Keratinocyte (primary cell): ENCODE data around the gene PIK3IP1. TPM values are rescaled to one million over a fixed set of nuclear protein-coding genes. Genes with fewer than 3 reads are reported as not detected.

Source experiments
- DNase-seq: peaks from one replicate; pipeline ENCODE4 v3.0.0-alpha.2; 2011; ENCODE audit warnings: low read depth, missing footprints, low spot score
- FAIRE-seq: peaks from 2 replicates; lab custom pipeline; 2011; peaks lifted over from hg19 to GRCh38; lab: Jason Lieb, UNC
- H2AFZ ChIP-seq: 2 replicates; pipeline ENCODE4 v1.6.0; 2012; ENCODE audit warnings: low read length, control low read depth, inconsistent platforms; ENCODE audit not compliant: control insufficient read depth
- H3K27ac ChIP-seq: 2 replicates; pipeline ENCODE4 v1.5.1; 2011; ENCODE audit warnings: low read length; ENCODE audit not compliant: control insufficient read depth, insufficient read depth
- H3K27me3 ChIP-seq: 3 replicates; pipeline ENCODE4 v1.6.0; 2011; ENCODE audit warnings: low read length; ENCODE audit not compliant: control insufficient read depth, insufficient read depth; ENCODE audit errors: extremely low read depth
- H3K36me3 ChIP-seq, 2 experiments: 2 replicates in 1 of 2; 3 replicates in 1 of 2; pipeline ENCODE4 v1.5.1; 2011; ENCODE audit warnings: low read length in 2 of 2, mild to moderate bottlenecking in 1 of 2; ENCODE audit not compliant: control insufficient read depth in 2 of 2, insufficient read depth in 2 of 2; ENCODE audit errors: extremely low read depth in 1 of 2
- H3K4me1 ChIP-seq: 3 replicates; pipeline ENCODE4 v1.5.1; 2011; ENCODE audit warnings: low read length; ENCODE audit not compliant: control insufficient read depth, insufficient read depth; ENCODE audit errors: extremely low read depth
- H3K4me2 ChIP-seq: 3 replicates; pipeline ENCODE4 v1.6.0; 2011; ENCODE audit warnings: low read depth, low read length; ENCODE audit not compliant: control insufficient read depth, insufficient read depth; ENCODE audit errors: extremely low read depth
- H3K4me3 ChIP-seq, 3 experiments: fragments of 200-600 bp in 1 of 3; sonication (generic) in 1 of 3; 2 replicates in 2 of 3; 3 replicates in 1 of 3; pipeline ENCODE4 v1.5.1; 2011 to 2016; ENCODE audit warnings: low read length in 3 of 3, mild to moderate bottlenecking in 3 of 3, control low read depth in 2 of 3, inconsistent platforms in 1 of 3, low read depth in 1 of 3, mixed read lengths in 1 of 3, mixed run types in 1 of 3, moderate library complexity in 1 of 3; ENCODE audit not compliant: control insufficient read depth in 2 of 3, insufficient read depth in 2 of 3; ENCODE audit errors: extremely low read depth in 1 of 3
- H3K79me2 ChIP-seq: 2 replicates; pipeline ENCODE4 v1.6.0; 2012; ENCODE audit warnings: low read length; ENCODE audit not compliant: control insufficient read depth, insufficient read depth
- H3K9ac ChIP-seq: 3 replicates; pipeline ENCODE4 v1.6.0; 2011; ENCODE audit warnings: low read length; ENCODE audit not compliant: control insufficient read depth, insufficient read depth; ENCODE audit errors: extremely low read depth
- H3K9me1 ChIP-seq: 3 replicates; pipeline ENCODE4 v1.6.0; 2011; ENCODE audit warnings: low read length; ENCODE audit not compliant: control insufficient read depth, insufficient read depth; ENCODE audit errors: extremely low read depth
- H3K9me3 ChIP-seq: 2 replicates; pipeline ENCODE4 v1.5.1; 2012; ENCODE audit warnings: low read depth, low read length; ENCODE audit not compliant: control insufficient read depth
- H4K20me1 ChIP-seq: 3 replicates; pipeline ENCODE4 v1.6.0; 2011; ENCODE audit warnings: low read length; ENCODE audit not compliant: control insufficient read depth, insufficient read depth; ENCODE audit errors: extremely low read depth
- CTCF ChIP-seq, 3 experiments: IDR thresholded peaks in 1 of 3; conservative IDR thresholded peaks in 1 of 3; optimal IDR thresholded peaks in 1 of 3; 2 replicates in 2 of 3; 3 replicates in 1 of 3; pipeline versions ENCODE3 to v1.5.1; 2011; ENCODE audit warnings: low read length in 3 of 3, mild to moderate bottlenecking in 3 of 3, moderate library complexity in 2 of 3, control low read depth in 1 of 3, inconsistent platforms in 1 of 3; ENCODE audit not compliant: insufficient read depth in 2 of 3; ENCODE audit errors: extremely low read depth in 1 of 3
- EZH2 ChIP-seq: IDR thresholded peaks from one replicate; pipeline ENCODE4 v1.6.1; 2012; ENCODE audit warnings: inconsistent platforms, mild to moderate bottlenecking, low read length, moderate library complexity
- dilution Hi-C: fragments of 300-500 bp; cut with MboI; formaldehyde crosslinking; loops from one replicate; pipeline ENCODE4 v1.7.0; 2020; ENCODE audit warnings: low sequenced_read_pairs; ENCODE audit not compliant: extremely low pct_ligation_motif_present
- polyA plus RNA-seq, 5 experiments: library from polyadenylated mRNA; depleted of rRNA in 3 of 5; stranded (reverse) in 3 of 5; stranded (forward) in 1 of 5; unstranded in 1 of 5; fragments of >200 nt; gene quantifications; 1 replicate in 1 of 5; 2 replicates in 3 of 5; 3 replicates in 1 of 5; pipeline versions ENCODE4 v1.2.1 to v1.2.3, GENCODE V29; 2011 to 2012; ENCODE audit warnings: missing spikeins in 2 of 5, low read depth in 1 of 5, low replicate concordance in 1 of 5

The PIK3IP1 gene
- polyA plus RNA-seq, 1 donor (not counting 4 experiments of a cell fraction or from before 2014, with no cell fraction given) = 13.3 TPM

GRCh38 chr22:31305194-31305593, 12.9 kb upstream of the PIK3IP1 start:
- H3K27me3 ChIP-seq = no peaks in the 10 kb centered on the region
- no peak overlapping the region for H3K4me2 ChIP-seq
- FAIRE-seq (peak; percentile 77), DNase-seq (no peak)
- H3K9me3 ChIP-seq = no peaks in the 10 kb centered on the region
- no peak overlapping the region for H3K9ac ChIP-seq
- H3K9me1 ChIP-seq = no peaks in the 10 kb centered on the region
- H3K36me3 ChIP-seq = no peaks in the 10 kb centered on the region
- no peak overlapping the region for H3K27ac ChIP-seq
- no peaks in the 10 kb centered on the region for H4K20me1 ChIP-seq
- H3K79me2 ChIP-seq = no peaks in the 10 kb centered on the region
- peaks cover 14% of the 10 kb centered on the region for H3K4me1 ChIP-seq
- dilution Hi-C loops = no loop called here
- H3K4me3 ChIP-seq = no peak overlapping the region
- no peak overlapping the region for H2AFZ ChIP-seq
- TF ChIP-seq CTCF (optimal IDR thresholded peaks at IDR 0.05 in 1 of 3, IDR thresholded peaks at IDR 0.05 in 1 of 3, conservative IDR thresholded peaks at IDR 0.05 in 1 of 3; ENCODE audit: extremely low read depth in 1 of 3, insufficient read depth in 2 of 3, low read length in 3 of 3) (no peak), EZH2 (no peak)

- Histone ChIP-seq H3K4me2 (no peak overlapping the region), H3K9me1 (no peaks in the 10 kb centered on the region), H3K4me3 (no peak overlapping the region), H3K9ac (no peak overlapping the region), H4K20me1 (no peaks in the 10 kb centered on the region), H2AFZ (no peak overlapping the region), H3K4me1 (peaks cover 14% of the 10 kb centered on the region), H3K27me3 (no peaks in the 10 kb centered on the region), H3K9me3 (no peaks in the 10 kb centered on the region), H3K79me2 (no peaks in the 10 kb centered on the region), H3K27ac (no peak overlapping the region), H3K36me3 (no peaks in the 10 kb centered on the region)
- DNase-seq = no peak
- TF ChIP-seq EZH2 = no peak
- TF ChIP-seq CTCF (optimal IDR thresholded peaks at IDR 0.05 in 1 of 3, IDR thresholded peaks at IDR 0.05 in 1 of 3, conservative IDR thresholded peaks at IDR 0.05 in 1 of 3; ENCODE audit: extremely low read depth in 1 of 3, insufficient read depth in 2 of 3, low read length in 3 of 3) = no peak
- FAIRE-seq = no peak
- dilution Hi-C loops = no loop called here
Measured at GRCh38 chr22:31302537-31302936, 10.2 kb upstream of the PIK3IP1 start.
